HG03108 (cell line): ENCODE data around the gene OLA1.

Source experiments
- ATAC-seq: cut with Tn5 transposase; IDR thresholded peaks from one replicate; pipeline ENCODE4 v1.9.1; 2021; ENCODE audit warnings: moderate library complexity; ENCODE audit not compliant: unreplicated experiment

OLA1 gene

DNA sequence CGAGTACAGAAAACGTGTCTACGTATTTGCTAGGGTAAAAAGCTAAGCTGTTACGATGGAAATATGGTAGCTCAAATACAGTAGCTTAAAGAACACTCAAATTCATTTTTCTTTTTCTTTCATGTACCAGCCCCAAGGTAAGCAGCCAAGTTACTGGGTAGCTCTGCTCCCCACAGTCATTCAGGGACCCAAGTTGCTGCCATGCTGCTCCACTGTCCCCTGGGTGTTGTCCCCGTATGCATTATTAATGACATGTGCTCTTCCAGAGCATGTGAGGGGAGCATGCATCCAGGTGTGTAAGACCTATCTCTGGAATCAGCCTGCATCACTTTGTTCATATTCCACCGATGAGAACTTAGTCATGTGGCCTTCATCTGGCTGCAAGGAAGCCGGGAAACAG, 178.1 kb downstream of the OLA1 start:
- no peak for ATAC-seq

DNA sequence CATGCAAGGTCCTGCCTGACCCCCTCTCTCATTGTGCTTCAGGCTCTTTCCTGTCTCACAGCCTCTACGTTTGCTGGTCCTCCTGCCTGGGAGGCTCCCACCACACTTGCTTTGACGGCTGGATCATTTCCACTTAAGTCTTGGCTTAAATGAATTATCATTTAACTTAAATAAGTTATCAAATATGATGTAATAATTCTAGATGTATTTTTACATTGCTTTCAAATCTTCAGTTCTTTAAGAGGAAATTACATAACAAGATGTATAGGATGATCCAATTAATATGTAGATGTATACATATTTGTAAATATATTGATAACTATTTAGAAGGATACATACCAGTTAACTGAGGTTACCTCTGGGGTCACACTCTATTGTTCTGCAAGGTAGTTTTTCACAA, 180.5 kb downstream of the OLA1 start:
- no peak for ATAC-seq

DNA sequence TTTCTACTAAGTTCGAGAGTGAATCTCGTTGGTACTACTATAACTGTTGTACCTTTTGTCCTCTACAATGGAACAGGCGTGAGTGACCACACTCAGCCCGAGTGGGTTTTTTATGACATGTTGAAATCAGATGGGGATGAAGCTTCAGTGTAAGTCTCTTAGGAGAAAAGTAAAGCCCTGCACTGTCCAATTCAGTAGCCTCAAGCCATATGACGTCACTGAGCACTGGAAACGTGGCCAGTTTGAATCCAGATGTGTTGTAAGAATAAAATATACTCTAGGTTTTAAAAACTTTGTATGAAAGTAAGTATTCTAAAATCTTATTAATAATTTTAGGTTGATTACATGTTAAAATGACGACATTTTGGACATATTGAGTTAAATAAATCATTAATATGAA, 181.5 kb downstream of the OLA1 start:
- no peak for ATAC-seq

GRCh38 chr2:174063492-174064092, 184.7 kb downstream of the OLA1 start:
- no peak for ATAC-seq

DNA sequence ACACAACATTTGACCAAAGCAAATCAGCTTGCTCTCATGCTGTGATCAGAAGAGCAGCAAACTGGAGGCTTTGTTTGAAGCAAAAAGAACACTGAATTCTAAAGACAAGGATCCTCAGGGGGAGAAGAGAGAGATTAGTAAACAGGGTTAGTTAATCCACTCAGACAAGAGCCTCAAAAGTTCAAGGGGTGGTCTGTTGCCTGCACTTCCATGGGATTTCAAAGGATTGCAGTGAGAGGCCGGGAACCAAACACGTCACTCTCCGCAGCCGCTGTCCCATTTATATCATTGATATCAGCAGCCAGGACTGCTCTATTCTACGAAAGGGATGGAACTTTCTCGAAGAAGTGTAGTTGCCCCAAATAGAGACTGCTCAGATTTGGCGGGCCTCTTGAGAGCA, 185.4 kb downstream of the OLA1 start:
- ATAC-seq = no peak

DNA sequence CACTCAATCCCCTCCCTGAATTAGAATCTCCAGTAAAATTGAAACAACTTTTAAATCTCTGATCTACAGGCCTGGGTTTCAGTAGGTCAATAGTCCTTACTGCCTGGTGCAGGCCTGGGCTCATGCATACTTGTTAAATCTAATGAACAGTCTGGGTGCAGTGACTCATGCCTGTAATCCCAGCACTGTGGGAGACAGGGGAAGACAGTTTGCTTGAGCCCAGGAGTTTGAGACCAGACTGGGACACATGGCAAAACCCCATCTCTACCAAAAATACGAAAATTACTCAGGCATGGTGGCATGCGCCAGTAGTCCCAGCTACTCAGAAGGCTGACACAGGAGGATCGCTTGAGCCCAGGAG, 188.5 kb downstream of the OLA1 start:
- ATAC-seq = no peak

DNA sequence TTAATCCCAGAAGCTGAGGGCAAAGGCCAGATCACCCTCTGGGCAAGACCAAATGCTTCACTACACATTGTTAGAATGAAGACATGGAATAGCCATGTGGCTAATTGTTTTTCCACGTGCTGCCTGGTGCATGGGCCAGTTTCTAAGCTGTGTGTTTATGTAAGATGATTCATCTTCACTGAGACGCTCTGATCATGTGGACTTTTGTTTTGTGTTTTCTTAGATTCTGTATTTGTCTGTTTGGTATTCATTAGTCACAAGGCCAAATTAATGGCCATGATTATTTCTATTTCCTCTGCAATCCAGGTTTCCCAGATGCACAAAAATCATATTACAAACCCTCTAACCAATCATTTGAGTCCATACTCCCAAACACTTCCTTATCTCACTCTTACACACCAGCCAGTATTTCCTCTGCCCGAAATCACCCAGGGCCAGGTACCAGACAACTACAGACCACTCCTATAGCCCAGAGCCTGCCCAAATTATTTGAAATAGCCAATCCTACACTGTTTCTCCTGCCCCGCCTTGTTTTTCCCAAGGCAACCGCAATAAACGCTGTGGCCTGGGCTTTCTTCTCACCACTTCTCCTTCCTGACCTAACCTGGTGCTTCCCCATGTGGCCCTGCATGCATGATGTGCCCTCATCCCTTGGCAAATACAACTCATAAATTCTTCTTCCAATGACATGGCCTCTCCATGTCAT, 189.0 kb downstream of the OLA1 start:
- ATAC-seq = no peak

DNA sequence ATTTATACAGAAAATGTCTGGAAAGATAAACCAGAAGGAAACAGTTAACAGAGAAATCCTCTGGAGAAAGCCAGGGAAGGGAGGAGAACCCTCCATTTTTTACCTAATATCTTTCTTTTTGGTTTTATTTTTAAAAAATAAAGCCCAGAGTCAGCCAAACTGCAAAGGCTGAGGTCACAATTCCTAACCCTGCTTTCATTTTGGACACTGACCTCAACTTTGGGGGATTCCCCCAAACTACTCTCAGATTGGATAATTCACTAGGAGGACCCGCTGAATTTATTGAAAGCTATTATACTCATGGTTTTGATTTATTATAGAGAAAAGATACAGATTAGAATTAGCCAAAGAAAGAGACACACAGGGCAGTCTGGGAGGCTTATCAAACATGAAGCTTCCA, 189.9 kb downstream of the OLA1 start:
- ATAC-seq = no peak

GRCh38 chr2:174058026-174058425, 190.3 kb downstream of the OLA1 start:
- no peak for ATAC-seq

GRCh38 chr2:174054926-174055325, 193.4 kb downstream of the OLA1 start:
- ATAC-seq = no peak

DNA sequence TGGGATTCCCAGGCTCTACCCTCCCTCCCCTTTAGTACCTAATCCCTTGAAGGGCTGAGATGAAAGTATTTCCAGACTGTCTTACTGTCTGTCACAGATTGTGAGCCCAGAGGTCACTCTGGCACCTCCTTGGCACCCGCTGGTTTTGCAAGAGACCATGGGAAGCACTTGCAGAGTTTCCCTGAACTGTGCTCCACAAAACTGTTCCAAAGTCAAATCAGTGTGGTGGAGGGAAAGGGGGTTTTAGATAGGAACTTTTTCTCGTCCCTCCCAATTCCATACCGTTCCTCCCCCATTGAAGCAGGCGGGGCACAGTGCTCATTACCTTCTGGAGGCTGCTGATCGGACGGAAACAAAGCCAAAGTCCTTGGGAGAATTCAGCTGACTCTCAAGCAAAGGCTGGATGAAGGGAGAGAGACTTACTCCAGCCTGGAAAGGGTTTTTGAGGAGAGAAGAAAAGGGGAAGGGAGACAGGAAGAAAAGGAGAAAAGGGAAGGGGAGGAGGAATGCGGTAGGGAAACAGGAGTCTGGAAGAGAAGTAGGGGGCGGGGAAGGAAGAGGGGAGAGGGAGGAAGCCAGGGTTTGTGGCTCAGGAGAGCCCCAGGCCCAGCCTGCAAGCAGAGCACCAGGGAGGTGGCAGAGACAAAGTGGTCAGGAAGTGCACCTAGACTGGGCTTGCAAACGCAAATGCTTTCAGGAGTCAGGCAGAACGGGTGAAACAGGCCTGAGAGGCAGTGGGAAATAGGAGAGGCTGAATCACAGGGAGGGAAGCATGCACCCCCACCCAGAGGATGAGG, 194.8 kb downstream of the OLA1 start:
- ATAC-seq = no peak

DNA sequence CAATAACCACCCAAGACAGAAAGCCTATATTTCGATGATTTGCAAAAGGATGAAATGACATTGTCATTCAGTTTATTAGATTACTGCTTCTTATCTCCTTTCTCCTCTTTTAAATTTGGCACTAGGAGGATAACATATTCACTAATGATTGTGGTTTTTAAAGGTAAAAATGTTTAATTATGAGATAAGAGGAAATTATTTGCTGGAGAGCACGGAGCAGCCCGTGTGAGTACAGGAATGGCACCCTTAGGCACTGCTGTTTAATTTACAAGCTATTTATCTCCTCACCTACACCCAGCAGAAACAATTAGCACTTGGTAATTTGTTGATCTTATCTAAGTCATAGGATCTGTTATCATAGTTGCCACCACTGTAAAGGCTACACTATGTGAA, 195.8 kb downstream of the OLA1 start:
- ATAC-seq = no peak

GRCh38 chr2:174051741-174052583, 196.4 kb downstream of the OLA1 start:
- ATAC-seq = no peak

DNA sequence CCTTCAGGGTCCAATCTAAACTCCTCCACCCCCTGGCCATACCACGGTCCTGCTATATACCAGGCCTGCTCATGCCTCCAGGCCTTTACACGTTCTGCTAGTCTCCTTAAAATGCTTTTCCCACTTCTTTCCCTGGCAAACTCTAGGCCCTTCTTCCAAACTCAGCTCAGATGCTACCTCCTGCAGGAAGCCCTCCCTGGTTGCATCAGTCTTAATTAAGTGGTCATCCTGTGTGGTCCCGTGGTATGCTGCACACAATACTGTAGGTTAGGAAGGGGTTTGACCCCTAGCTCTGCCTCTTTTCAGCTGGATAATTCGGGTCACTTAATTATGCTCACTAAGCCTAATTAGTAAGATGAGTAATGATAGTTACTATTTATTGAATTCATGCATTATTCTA, 197.3 kb downstream of the OLA1 start:
- no peak for ATAC-seq

DNA sequence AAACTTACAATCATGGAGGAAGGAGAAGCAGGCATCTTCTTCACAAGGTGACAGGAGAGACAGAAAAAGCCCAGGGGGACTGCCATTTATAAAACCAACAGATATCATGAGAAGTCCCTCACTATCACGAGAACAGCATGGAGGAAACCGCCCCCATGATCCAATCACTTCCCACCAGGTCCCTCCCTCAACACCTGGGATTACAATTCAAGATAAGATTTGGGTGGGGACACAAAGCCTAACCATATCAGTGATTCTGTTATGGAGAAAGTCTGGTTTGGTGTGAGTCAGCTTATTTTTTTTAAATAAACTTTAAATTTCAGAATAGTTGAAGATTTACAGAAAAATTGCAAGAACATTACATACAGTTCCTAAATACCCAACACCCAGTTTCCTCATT, 198.4 kb downstream of the OLA1 start:
- no peak for ATAC-seq

DNA sequence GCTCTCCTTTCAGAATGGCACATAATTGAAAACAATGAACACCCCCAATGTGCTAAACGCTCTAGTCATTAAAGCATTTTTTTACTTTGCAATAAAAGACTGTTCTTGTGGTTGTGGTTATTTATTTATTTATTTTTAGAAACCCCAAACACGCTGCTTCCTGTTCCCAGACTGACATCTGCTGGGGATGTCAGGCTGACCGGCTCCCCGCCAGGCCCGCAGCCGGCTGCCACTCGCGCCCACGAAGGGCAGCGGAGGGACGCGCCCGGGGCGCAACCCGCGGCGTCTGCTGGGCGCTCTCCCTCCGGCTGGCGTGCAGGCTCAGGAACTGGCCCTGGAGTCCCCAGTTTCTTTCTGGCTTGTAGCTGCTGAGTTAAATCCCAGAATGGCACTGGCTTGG, 200.1 kb downstream of the OLA1 start:
- no peak for ATAC-seq

GRCh38 chr2:174047746-174048145, 200.6 kb downstream of the OLA1 start:
- ATAC-seq = no peak

DNA sequence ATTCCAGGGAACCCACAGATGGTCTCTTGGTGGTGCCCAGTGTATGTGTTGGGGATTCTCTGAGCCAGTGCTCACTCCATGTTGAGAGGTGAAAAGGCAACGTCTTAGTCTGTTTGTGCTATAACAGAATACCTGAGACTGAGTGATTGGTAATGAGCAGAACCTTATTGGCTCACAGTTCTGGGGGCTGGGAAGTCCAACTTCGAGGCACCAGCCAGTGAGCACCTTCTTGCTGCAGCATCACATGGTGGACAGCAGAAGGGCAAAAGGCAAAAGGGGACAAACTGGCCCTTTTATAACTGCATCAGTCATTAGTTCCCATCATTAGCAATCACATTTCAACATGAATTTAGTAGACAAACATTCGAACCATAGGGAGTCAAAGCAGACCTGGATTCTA, 202.2 kb downstream of the OLA1 start:
- no peak for ATAC-seq

- no peak for ATAC-seq
Observed at GRCh38 chr2:174044556-174044955, 203.8 kb downstream of the OLA1 start.

- no peak for ATAC-seq
Observed at GRCh38 chr2:174040417-174040701, 208.0 kb downstream of the OLA1 start.

DNA sequence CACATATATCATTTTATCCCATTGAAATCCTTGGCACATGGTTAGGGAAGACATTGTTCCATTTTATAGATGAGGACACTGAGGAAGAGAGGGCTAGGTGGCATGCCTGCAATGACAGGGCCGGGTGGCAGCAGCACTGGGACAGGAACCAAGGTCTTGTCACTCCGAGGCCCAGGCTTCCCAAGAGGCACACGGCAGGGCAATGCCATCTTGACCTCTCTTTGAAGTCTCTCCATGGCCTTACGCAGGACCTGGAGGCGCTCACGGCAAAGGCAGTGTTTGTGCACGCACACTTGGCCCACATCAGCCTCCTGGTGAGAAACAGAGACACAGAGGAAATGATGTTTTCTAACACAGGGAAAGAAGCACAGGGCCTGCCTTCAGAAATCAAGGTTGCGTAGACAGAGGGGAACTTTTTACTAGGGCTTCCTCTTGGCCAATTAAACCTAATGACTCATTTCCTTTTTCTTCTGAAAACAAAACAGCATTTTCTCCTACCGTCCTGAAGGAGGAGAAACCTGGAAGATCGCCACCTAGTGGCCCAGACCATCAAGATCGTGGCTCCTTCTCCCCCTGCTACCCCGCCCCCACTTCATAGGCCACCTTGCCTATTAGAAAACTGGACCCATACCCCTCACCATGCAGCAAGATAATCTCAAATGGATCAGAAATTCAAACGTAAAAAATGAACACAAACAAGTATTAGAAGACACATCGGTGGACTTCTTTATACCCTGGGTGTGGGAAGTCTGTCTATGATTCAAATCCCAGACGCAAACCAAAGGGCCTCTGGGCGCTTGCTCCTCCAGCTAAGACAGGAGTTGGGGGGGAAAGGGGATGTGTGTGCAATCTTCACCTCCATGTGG, 208.5 kb downstream of the OLA1 start:
- ATAC-seq = peak; percentile 89
